ENCODE measurements around the gene CES5A. TPM values are rescaled to one million over a fixed set of nuclear protein-coding genes. Genes with fewer than 3 reads are reported as not detected.

Gene CES5A
- total and polyA plus RNA-seq, 11 donors: 0.10 to 0.51 (median 0.20) TPM; not detected in 8

GRCh38 chr16:55843105-55843395 lies 32.1 kb downstream of the CES5A start:
- no peak for ATAC-seq
- no peaks in the 10 kb centered on the region for H3K9me3 ChIP-seq
- no peaks in the 10 kb centered on the region for H3K36me3 ChIP-seq
- H3K4me3 ChIP-seq: no peak overlapping the region
- DNase-seq: no peak
- intact Hi-C loops (cut with DNase I): loop anchor here in 9 of 10 donors (1.0 to 5.0 kb wide), 5 partner anchors 130 to 380 kb away; no protein-coding TSS in a partner anchor
- peak in 1 of 12 donors; percentile 7 for TF ChIP-seq CTCF (IDR thresholded peaks at IDR 0.05)
- no peak for TF ChIP-seq POLR2A (IDR thresholded peaks at IDR 0.05)
- 43 to 48% (median 45%) methylated on average over 2 of the region's 2 CpGs for WGBS, 4 donors
- H3K4me1 ChIP-seq: peaks cover 0 to 5% (median 0%) of the 10 kb centered on the region in 12 donors
- H3K27me3 ChIP-seq: peaks cover 0 to 40% (median 4%) of the 10 kb centered on the region in 9 donors
- no peak overlapping the region for H3K27ac ChIP-seq

- no peak overlapping the region for H3K4me3 ChIP-seq
- no peaks in the 10 kb centered on the region for H3K9me3 ChIP-seq
- ATAC-seq (peak in 3 of 4 donors; percentile 62 to 73 (median 67)), DNase-seq (no peak)
- peaks cover 0 to 5% (median 0%) of the 10 kb centered on the region in 12 donors for H3K4me1 ChIP-seq
- WGBS, 4 donors: 37 to 45% (median 42%) methylated on average over 11 of the region's 11 CpGs
- H3K36me3 ChIP-seq: no peaks in the 10 kb centered on the region
- no peak overlapping the region for H3K27ac ChIP-seq
- intact Hi-C loops (cut with DNase I): loop anchor here (1.0 to 5.0 kb wide), 6 partner anchors 130 to 380 kb away; no protein-coding TSS in a partner anchor
- TF ChIP-seq CTCF (IDR thresholded peaks at IDR 0.05) (peak; percentile 67 to 86 (median 78)), POLR2A (IDR thresholded peaks at IDR 0.05) (no peak)
- peaks cover 0 to 35% (median 4%) of the 10 kb centered on the region in 9 donors for H3K27me3 ChIP-seq
These were observed 32.6 kb downstream of the CES5A start for GRCh38 chr16:55842369-55843104.

GRCh38 chr16:55839115-55839514 lies 36.1 kb downstream of the CES5A start:
- intact Hi-C loops (cut with DNase I): no loop called here
- ATAC-seq: peak in 2 of 4 donors; percentile 40 to 53
- WGBS, 4 donors: 42 to 47% (median 43%) methylated on average over 2 of the region's 2 CpGs

More at GRCh38 chr16:55839115-55839514, 36.1 kb downstream of the CES5A start:
- no peaks in the 10 kb centered on the region for H3K36me3 ChIP-seq
- H3K27ac ChIP-seq: no peak overlapping the region
- no peak for DNase-seq
- H3K27me3 ChIP-seq: peaks cover 0 to 9% (median 0%) of the 10 kb centered on the region in 9 donors
- peaks cover 0 to 15% (median 0%) of the 10 kb centered on the region in 12 donors for H3K4me1 ChIP-seq
- no peak for TF ChIP-seq CTCF (IDR thresholded peaks at IDR 0.05)
- no peak for TF ChIP-seq POLR2A (IDR thresholded peaks at IDR 0.05)
- no peaks in the 10 kb centered on the region for H3K9me3 ChIP-seq
- H3K4me3 ChIP-seq: no peak overlapping the region

All from heart left ventricle (tissue), 16 donors.